Measurements from ENCODE around the gene CPNE5. TPM values are rescaled to one million over a fixed set of nuclear protein-coding genes. Genes with fewer than 3 reads are reported as not detected.

The CPNE5 gene
- total RNA-seq, 1 experiment from 2014 or later, result 0.37 TPM

GRCh38 chr6:36829919-36830544, 9.2 kb downstream of the CPNE5 start:
- Histone ChIP-seq H3K9me2 (ENCODE audit: insufficient read depth) (no peaks in the 10 kb centered on the region), H2AFZ (no peak overlapping the region), H3K79me2 (ENCODE audit: low read depth) (no peaks in the 10 kb centered on the region), H3F3A (ENCODE audit: insufficient read depth, low read depth) (peaks cover 7% of the 10 kb centered on the region; the same call in 1 of the 2 replicates), H3K27ac (no peak overlapping the region), H3K36me3 (ENCODE audit: low read depth) (no peaks in the 10 kb centered on the region), H3K4me2 (no peak overlapping the region), H3K9me3 (ENCODE audit: insufficient read depth, low read depth) (no peaks in the 10 kb centered on the region), H4K20me1 (ENCODE audit: insufficient read depth) (no peaks in the 10 kb centered on the region), H3K27me3 (ENCODE audit: insufficient read depth, low read depth) (no peaks in the 10 kb centered on the region), H3K4me3 (no peak overlapping the region), H3K4me1 (replicated peaks; ENCODE audit: insufficient read depth) (peaks cover 13% of the 10 kb centered on the region)
- no peak for TF ChIP-seq EZH2 (IDR thresholded peaks at IDR 0.05; ENCODE audit: low read depth)
- TF ChIP-seq, protein P1, sequence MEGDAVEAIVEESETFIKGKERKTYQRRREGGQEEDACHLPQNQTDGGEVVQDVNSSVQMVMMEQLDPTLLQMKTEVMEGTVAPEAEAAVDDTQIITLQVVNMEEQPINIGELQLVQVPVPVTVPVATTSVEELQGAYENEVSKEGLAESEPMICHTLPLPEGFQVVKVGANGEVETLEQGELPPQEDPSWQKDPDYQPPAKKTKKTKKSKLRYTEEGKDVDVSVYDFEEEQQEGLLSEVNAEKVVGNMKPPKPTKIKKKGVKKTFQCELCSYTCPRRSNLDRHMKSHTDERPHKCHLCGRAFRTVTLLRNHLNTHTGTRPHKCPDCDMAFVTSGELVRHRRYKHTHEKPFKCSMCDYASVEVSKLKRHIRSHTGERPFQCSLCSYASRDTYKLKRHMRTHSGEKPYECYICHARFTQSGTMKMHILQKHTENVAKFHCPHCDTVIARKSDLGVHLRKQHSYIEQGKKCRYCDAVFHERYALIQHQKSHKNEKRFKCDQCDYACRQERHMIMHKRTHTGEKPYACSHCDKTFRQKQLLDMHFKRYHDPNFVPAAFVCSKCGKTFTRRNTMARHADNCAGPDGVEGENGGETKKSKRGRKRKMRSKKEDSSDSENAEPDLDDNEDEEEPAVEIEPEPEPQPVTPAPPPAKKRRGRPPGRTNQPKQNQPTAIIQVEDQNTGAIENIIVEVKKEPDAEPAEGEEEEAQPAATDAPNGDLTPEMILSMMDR (conservative IDR thresholded peaks at IDR 0.05), result no peak
- POLR2A ChIA-PET (ENCODE audit: unreplicated experiment), result no interaction called here
- BruUV-seq (replicated peaks), result no TSS peak
- DNase-seq, result no peak
- intact Hi-C loops (cut with micrococcal nuclease; ENCODE audit: unreplicated experiment), result no loop called here
- CTCF ChIA-PET, result no interaction called here

- no peaks in the 10 kb centered on the region for H3K9me2 ChIP-seq (ENCODE audit: insufficient read depth)
- TF ChIP-seq EZH2 (IDR thresholded peaks at IDR 0.05; ENCODE audit: low read depth), result no peak
- TF ChIP-seq, protein P1 (conservative IDR thresholded peaks at IDR 0.05), result no peak
- H2AFZ ChIP-seq, result no peak overlapping the region
- H3K27me3 ChIP-seq (ENCODE audit: insufficient read depth, low read depth), result no peaks in the 10 kb centered on the region
- intact Hi-C loops (cut with micrococcal nuclease; ENCODE audit: unreplicated experiment), result no loop called here
- H3K36me3 ChIP-seq (ENCODE audit: low read depth), result no peaks in the 10 kb centered on the region
- H3K4me1 ChIP-seq (replicated peaks; ENCODE audit: insufficient read depth), result peaks cover 13% of the 10 kb centered on the region
- no peaks in the 10 kb centered on the region for H3K79me2 ChIP-seq (ENCODE audit: low read depth)
- H4K20me1 ChIP-seq (ENCODE audit: insufficient read depth), result no peaks in the 10 kb centered on the region
- H3K4me2 ChIP-seq, result peak overlapping the region; percentile 44
- no peaks in the 10 kb centered on the region for H3K9me3 ChIP-seq (ENCODE audit: insufficient read depth, low read depth)
- no TSS peak for BruUV-seq (replicated peaks)
- POLR2A ChIA-PET (ENCODE audit: unreplicated experiment), result interaction anchor here (0.7 kb wide), 1 partner anchor 26 kb away, joined by 53 read pairs; no protein-coding TSS in a partner anchor
- peak; percentile 70 to 83 for DNase-seq
- H3F3A ChIP-seq (ENCODE audit: insufficient read depth, low read depth), result peaks cover 7% of the 10 kb centered on the region; the same call in 1 of the 2 replicates
- CTCF ChIA-PET, result interaction anchor here (0.6 to 1.1 kb wide), 2 partner anchors 26 to 62 kb away, joined by 3 to 10 read pairs; no protein-coding TSS in a partner anchor
- no peak overlapping the region for H3K27ac ChIP-seq
- H3K4me3 ChIP-seq, result no peak overlapping the region
These were observed 11.8 kb downstream of the CPNE5 start for GRCh38 chr6:36827261-36828079.

DNA sequence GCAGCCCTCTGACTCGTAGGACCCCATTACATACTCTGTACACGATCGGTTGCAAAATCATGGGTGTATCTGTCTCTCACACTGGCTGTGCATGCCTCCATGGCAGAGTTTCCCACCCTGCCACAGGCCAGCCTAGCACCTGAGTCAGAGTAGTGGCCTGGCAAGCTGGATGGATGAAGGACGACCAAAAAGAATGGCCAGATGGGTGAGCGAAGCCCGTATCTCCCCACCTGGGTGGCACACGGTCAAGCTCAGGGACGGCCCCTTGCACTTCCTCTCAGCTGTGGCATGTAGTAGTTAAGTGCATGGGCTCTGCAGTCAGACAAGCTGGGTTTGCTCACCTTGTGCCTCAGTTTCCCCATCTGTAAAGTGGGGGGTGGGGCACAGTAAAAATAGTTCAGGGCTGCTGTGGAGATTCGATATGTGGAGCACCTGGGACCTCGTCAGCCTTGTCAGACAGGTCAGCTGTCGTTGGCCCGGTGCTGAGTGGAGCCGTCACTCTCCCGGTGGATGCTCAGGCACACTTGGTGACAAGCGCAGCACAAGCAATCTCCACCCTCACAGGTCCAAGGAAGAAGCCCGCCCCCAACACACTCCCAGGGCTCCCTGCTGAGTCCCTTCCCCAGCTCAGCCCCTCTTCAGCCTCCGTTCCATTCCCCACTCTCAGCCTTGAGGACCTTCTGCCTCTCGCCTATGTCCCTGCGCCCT, 12.6 kb downstream of the CPNE5 start:
- POLR2A ChIA-PET (ENCODE audit: unreplicated experiment), result no interaction called here

More for the DNA sequence above, 12.6 kb downstream of the CPNE5 start:
- Histone ChIP-seq H3K27me3 (ENCODE audit: insufficient read depth, low read depth) (no peaks in the 10 kb centered on the region), H3F3A (ENCODE audit: insufficient read depth, low read depth) (peaks cover 7% of the 10 kb centered on the region; the same call in 1 of the 2 replicates), H3K4me3 (no peak overlapping the region), H3K4me2 (peak overlapping the region; percentile 44; the same call in 1 of the 2 replicates), H3K9me3 (ENCODE audit: insufficient read depth, low read depth) (no peaks in the 10 kb centered on the region), H3K9me2 (ENCODE audit: insufficient read depth) (no peaks in the 10 kb centered on the region), H3K4me1 (replicated peaks; ENCODE audit: insufficient read depth) (peaks cover 13% of the 10 kb centered on the region), H3K36me3 (ENCODE audit: low read depth) (no peaks in the 10 kb centered on the region), H2AFZ (no peak overlapping the region), H3K79me2 (ENCODE audit: low read depth) (no peaks in the 10 kb centered on the region), H3K27ac (no peak overlapping the region), H4K20me1 (ENCODE audit: insufficient read depth) (no peaks in the 10 kb centered on the region)
- CTCF ChIA-PET, result interaction anchor here (0.6 to 0.7 kb wide), 2 partner anchors 61 to 77 kb away, joined by 3 to 9 read pairs; no protein-coding TSS in a partner anchor
- TF ChIP-seq EZH2 (IDR thresholded peaks at IDR 0.05; ENCODE audit: low read depth), result no peak
- TF ChIP-seq, protein P1 (conservative IDR thresholded peaks at IDR 0.05), result no peak
- no TSS peak for BruUV-seq (replicated peaks)
- intact Hi-C loops (cut with micrococcal nuclease; ENCODE audit: unreplicated experiment), result no loop called here
- DNase-seq, result no peak

Measured in PC-9 (cell line).